Bronchial epithelial cell (primary cell): Measurements from ENCODE around the gene NFASC. TPM values are rescaled to one million over a fixed set of nuclear protein-coding genes. Genes with fewer than 3 reads are reported as not detected.

Experiments
- DNase-seq: peaks from one replicate; pipeline ENCODE4 v3.0.0-alpha.2; 2010; ENCODE audit warnings: low read depth
- FAIRE-seq: peaks from 2 replicates; lab custom pipeline; 2011; peaks lifted over from hg19 to GRCh38; lab: Jason Lieb, UNC
- H3K27me3 ChIP-seq: 2 replicates; pipeline ENCODE4 v1.5.1; 2011; ENCODE audit warnings: low read length; ENCODE audit not compliant: control insufficient read depth, insufficient read depth
- H3K36me3 ChIP-seq: 2 replicates; pipeline ENCODE4 v1.5.1; 2011; ENCODE audit warnings: low read length; ENCODE audit not compliant: control insufficient read depth, insufficient read depth
- H3K4me3 ChIP-seq: 2 replicates; pipeline ENCODE4 v1.5.1; 2011; ENCODE audit warnings: mild to moderate bottlenecking, low read depth, low read length, control low read depth
- total RNA-seq: library from RNA; depleted of rRNA; stranded (reverse); fragments of >200 nt; gene quantifications from 2 replicates; pipeline ENCODE4 v1.2.1, GENCODE V29; 2014
- TF ChIP-seq, protein P1 (sequence below): IDR thresholded peaks from 2 replicates; pipeline ENCODE4 v1.5.1; 2011; ENCODE audit warnings: mild to moderate bottlenecking, moderate library complexity, low read length, control low read depth, inconsistent platforms; ENCODE audit not compliant: insufficient read depth, severe bottlenecking

The NFASC gene
- total RNA-seq, 1 donor from 2014 or later = 0.53 TPM

DNA sequence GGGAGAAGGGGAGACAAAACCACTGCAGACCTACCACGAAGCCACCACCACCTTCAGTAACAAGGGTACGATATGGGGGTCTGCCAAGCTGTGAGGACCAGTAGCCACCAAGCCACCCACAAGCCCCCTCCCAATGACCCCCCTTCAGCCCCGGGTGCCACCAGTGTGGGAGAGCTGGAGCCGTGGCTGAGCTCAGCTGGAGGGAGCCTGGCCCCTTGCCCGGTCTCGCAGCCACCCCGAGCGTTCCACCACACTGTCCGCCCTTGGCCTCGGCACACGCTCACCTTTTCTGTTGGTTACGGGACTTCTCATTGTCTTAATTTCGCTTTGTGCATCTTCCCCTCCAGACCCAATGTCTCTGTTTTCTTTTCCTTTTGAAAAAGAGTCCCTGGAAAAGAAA is 145.9 kb downstream of the NFASC start:
- H3K4me3 ChIP-seq = no peak overlapping the region
- TF ChIP-seq, protein P1, sequence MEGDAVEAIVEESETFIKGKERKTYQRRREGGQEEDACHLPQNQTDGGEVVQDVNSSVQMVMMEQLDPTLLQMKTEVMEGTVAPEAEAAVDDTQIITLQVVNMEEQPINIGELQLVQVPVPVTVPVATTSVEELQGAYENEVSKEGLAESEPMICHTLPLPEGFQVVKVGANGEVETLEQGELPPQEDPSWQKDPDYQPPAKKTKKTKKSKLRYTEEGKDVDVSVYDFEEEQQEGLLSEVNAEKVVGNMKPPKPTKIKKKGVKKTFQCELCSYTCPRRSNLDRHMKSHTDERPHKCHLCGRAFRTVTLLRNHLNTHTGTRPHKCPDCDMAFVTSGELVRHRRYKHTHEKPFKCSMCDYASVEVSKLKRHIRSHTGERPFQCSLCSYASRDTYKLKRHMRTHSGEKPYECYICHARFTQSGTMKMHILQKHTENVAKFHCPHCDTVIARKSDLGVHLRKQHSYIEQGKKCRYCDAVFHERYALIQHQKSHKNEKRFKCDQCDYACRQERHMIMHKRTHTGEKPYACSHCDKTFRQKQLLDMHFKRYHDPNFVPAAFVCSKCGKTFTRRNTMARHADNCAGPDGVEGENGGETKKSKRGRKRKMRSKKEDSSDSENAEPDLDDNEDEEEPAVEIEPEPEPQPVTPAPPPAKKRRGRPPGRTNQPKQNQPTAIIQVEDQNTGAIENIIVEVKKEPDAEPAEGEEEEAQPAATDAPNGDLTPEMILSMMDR = no peak
- peaks cover 5% of the 10 kb centered on the region for H3K27me3 ChIP-seq
- H3K36me3 ChIP-seq = no peaks in the 10 kb centered on the region
- no peak for DNase-seq
- FAIRE-seq = no peak

DNA sequence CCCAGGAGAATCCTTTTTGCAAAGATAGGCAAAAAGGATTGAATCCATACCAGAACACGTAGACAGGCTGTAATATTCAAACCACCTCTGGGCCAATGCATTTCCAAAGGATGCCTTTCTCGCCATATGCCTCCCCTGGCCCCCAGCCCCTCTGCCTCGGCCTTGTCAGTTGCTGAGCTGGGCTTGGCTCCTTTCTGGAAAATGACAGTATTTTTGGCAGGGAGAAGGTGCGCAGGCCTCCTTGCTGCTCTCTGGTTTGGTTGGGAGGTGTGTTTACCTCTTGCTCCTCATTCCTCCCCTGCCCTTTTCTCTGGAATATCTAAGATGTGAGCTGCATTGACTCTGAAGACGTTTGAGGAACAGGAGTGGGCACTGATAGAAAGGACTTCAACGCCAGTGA is 146.3 kb downstream of the NFASC start:
- FAIRE-seq = no peak
- Histone ChIP-seq H3K4me3 (no peak overlapping the region), H3K36me3 (no peaks in the 10 kb centered on the region), H3K27me3 (peaks cover 5% of the 10 kb centered on the region)
- DNase-seq = no peak
- TF ChIP-seq, protein P1 = no peak

DNA sequence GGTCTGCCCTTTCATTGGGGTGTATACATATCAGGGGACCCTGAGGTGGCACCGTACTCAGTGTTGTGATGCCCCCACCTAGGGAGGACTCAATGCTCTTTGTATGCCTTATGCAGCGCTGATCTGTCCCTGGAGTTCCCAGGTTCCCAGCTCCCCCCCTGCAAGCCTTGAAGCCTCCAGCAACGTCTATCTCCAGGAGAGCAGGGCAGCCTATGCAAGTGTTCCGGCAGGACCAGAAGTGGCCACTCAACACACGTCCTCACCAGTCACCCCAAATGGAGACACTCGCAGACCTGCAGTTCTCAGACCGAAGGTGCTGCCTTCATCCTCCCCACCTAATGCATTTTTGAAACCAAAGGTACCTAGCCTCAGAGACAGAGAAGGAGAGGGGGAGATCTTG is 147.1 kb downstream of the NFASC start:
- no peak for DNase-seq
- H3K4me3 ChIP-seq = no peak overlapping the region
- no peaks in the 10 kb centered on the region for H3K36me3 ChIP-seq
- TF ChIP-seq, protein P1 = no peak
- FAIRE-seq = no peak
- H3K27me3 ChIP-seq = peaks cover 5% of the 10 kb centered on the region

DNA sequence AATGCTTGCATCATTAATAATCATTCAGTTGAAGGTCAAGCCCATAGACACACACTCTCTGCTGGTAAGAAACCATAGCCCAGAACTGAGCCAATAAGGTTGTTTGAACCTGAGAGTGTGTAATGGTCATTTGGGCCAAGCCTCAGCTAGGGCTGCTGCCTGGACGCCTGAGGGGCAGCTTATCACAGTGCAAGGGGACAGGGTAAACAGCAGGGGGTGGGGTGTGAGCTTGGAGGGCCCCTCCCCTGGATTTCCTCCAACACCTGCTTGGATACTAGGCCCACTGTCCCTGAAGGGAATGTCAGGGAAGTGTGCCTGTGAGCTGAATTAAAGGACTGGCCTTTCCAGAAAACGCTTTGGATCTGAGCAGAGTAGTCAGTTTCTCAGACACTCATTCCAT is 147.7 kb downstream of the NFASC start:
- H3K27me3 ChIP-seq = peaks cover 5% of the 10 kb centered on the region
- DNase-seq = no peak
- H3K36me3 ChIP-seq = no peaks in the 10 kb centered on the region
- no peak for FAIRE-seq
- TF ChIP-seq, protein P1 = no peak
- no peak overlapping the region for H3K4me3 ChIP-seq

DNA sequence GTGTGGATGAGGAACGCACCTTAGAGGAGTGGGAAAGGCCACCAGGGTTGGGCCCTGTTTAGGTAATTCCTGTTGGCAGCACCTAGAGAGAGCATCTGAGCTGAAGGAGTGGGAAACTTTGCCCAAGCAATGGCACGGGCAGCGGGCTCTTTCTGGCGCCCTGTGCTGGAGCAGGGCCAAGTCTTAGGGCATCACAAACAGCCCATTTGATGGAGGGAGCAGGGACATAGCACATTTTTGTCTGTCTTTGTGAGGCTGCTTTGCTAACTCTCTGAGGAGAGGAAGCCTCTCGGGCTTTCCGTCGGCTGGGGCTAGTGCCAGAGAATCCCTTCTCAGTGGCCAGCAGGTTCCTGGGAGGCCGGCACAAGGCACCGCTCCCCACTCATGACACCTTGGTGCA is 149.8 kb downstream of the NFASC start:
- DNase-seq = no peak
- no peak for FAIRE-seq
- Histone ChIP-seq H3K36me3 (no peaks in the 10 kb centered on the region), H3K4me3 (no peak overlapping the region), H3K27me3 (peaks cover 3% of the 10 kb centered on the region)
- TF ChIP-seq, protein P1 = no peak

DNA sequence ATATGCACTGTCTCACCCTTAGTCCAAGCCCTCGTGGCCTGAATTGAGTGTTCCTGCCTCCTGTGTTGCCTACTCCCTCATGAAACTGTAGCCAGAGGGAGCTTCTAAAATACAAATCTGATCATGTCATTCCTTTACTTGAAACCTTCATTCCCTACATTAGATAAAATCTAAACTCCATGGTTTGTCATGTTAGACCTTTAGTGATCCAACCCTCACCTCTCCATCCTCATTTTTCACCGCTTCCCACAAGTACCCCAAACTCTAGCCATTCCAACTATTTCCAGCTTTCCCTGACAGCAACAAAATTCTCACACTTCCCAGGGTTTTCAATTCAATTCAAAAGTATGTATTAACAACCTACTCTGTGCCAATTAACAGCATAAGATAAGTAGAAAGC is 154.0 kb downstream of the NFASC start:
- Histone ChIP-seq H3K27me3 (peaks cover 4% of the 10 kb centered on the region), H3K36me3 (no peaks in the 10 kb centered on the region), H3K4me3 (no peak overlapping the region)
- FAIRE-seq = no peak
- TF ChIP-seq, protein P1 = no peak
- no peak for DNase-seq
